Measurements from ENCODE around the gene LRRC53. TPM values are rescaled to one million over a fixed set of nuclear protein-coding genes. Genes with fewer than 3 reads are reported as not detected.

Gene LRRC53
- total and polyA plus RNA-seq, 5 donors from 2014 or later, result not detected

GRCh38 chr1:74429580-74429979 is 82.8 kb downstream of the LRRC53 start:
- H3K27me3 Mint-ChIP-seq, result no peaks in the 10 kb centered on the region
- H3K36me3 ChIP-seq (ENCODE audit: control insufficient read depth, insufficient read depth, low read length), result no peaks in the 10 kb centered on the region
- H3K4me1 ChIP-seq (ENCODE audit: control insufficient read depth, insufficient read depth, low read length, poor library complexity, severe bottlenecking), result no peaks in the 10 kb centered on the region
- H3K27ac ChIP-seq (ENCODE audit: insufficient read depth, low read length, poor library complexity, severe bottlenecking), result no peak overlapping the region
- ATAC-seq (ENCODE audit: low read depth in 2 of 2) (no peak), DNase-seq (no peak)
- H3K36me3 Mint-ChIP-seq, result no peaks in the 10 kb centered on the region
- H3K4me3 ChIP-seq (ENCODE audit: low read depth, low read length), result no peak overlapping the region
- H3K9me3 Mint-ChIP-seq, result peaks cover 0 to 3% (median 0%) of the 10 kb centered on the region in 7 donors
- no peak overlapping the region for H3K4me3 Mint-ChIP-seq
- no peak overlapping the region for H3K27ac Mint-ChIP-seq
- no peaks in the 10 kb centered on the region for H3K4me1 Mint-ChIP-seq
- H3K27me3 ChIP-seq (ENCODE audit: control insufficient read depth, insufficient read depth, low read length), result no peaks in the 10 kb centered on the region
- no peaks in the 10 kb centered on the region for H3K9me3 ChIP-seq (ENCODE audit: control insufficient read depth in 2 of 2, low read length in 2 of 2)

- Histone ChIP-seq H3K4me1 (ENCODE audit: control insufficient read depth, insufficient read depth, low read length, poor library complexity, severe bottlenecking) (no peaks in the 10 kb centered on the region), H3K27ac (ENCODE audit: insufficient read depth, low read length, poor library complexity, severe bottlenecking) (no peak overlapping the region), H3K9me3 (ENCODE audit: control insufficient read depth in 2 of 2, low read length in 2 of 2) (no peaks in the 10 kb centered on the region), H3K27me3 (ENCODE audit: control insufficient read depth, insufficient read depth, low read length) (no peaks in the 10 kb centered on the region), H3K4me3 (ENCODE audit: low read depth, low read length) (no peak overlapping the region), H3K36me3 (ENCODE audit: control insufficient read depth, insufficient read depth, low read length) (no peaks in the 10 kb centered on the region)
- ATAC-seq (ENCODE audit: low read depth in 2 of 2), result no peak
- no peak for DNase-seq
- no peaks in the 10 kb centered on the region for H3K27me3 Mint-ChIP-seq
- peaks cover 0 to 4% (median 0%) of the 10 kb centered on the region in 7 donors for H3K9me3 Mint-ChIP-seq
- no peak overlapping the region for H3K27ac Mint-ChIP-seq
- no peaks in the 10 kb centered on the region for H3K36me3 Mint-ChIP-seq
- H3K4me3 Mint-ChIP-seq, result no peak overlapping the region
- H3K4me1 Mint-ChIP-seq, result no peaks in the 10 kb centered on the region
Observed at GRCh38 chr1:74427681-74428080, 84.7 kb downstream of the LRRC53 start.

- no peaks in the 10 kb centered on the region for H3K36me3 ChIP-seq (ENCODE audit: control insufficient read depth, insufficient read depth, low read length)
- no peak overlapping the region for H3K4me3 Mint-ChIP-seq
- H3K27ac Mint-ChIP-seq, result no peak overlapping the region
- no peaks in the 10 kb centered on the region for H3K27me3 ChIP-seq (ENCODE audit: control insufficient read depth, insufficient read depth, low read length)
- no peaks in the 10 kb centered on the region for H3K27me3 Mint-ChIP-seq
- H3K27ac ChIP-seq (ENCODE audit: insufficient read depth, low read length, poor library complexity, severe bottlenecking), result no peak overlapping the region
- ATAC-seq (ENCODE audit: low read depth in 2 of 2) (no peak), DNase-seq (no peak)
- peaks cover 0 to 4% (median 0%) of the 10 kb centered on the region in 7 donors for H3K9me3 Mint-ChIP-seq
- H3K4me3 ChIP-seq (ENCODE audit: low read depth, low read length), result no peak overlapping the region
- H3K36me3 Mint-ChIP-seq, result no peaks in the 10 kb centered on the region
- no peaks in the 10 kb centered on the region for H3K4me1 ChIP-seq (ENCODE audit: control insufficient read depth, insufficient read depth, low read length, poor library complexity, severe bottlenecking)
- H3K9me3 ChIP-seq (ENCODE audit: control insufficient read depth in 2 of 2, low read length in 2 of 2), result no peaks in the 10 kb centered on the region
- no peaks in the 10 kb centered on the region for H3K4me1 Mint-ChIP-seq
Observed at GRCh38 chr1:74426208-74426937, 86.0 kb downstream of the LRRC53 start.

- Histone ChIP-seq H3K9me3 (ENCODE audit: control insufficient read depth in 2 of 2, low read length in 2 of 2) (no peaks in the 10 kb centered on the region), H3K27me3 (ENCODE audit: control insufficient read depth, insufficient read depth, low read length) (no peaks in the 10 kb centered on the region), H3K4me1 (ENCODE audit: control insufficient read depth, insufficient read depth, low read length, poor library complexity, severe bottlenecking) (no peaks in the 10 kb centered on the region), H3K27ac (ENCODE audit: insufficient read depth, low read length, poor library complexity, severe bottlenecking) (no peak overlapping the region), H3K36me3 (ENCODE audit: control insufficient read depth, insufficient read depth, low read length) (no peaks in the 10 kb centered on the region), H3K4me3 (ENCODE audit: low read depth, low read length) (no peak overlapping the region)
- DNase-seq, result no peak
- Mint-ChIP-seq H3K27ac (no peak overlapping the region), H3K9me3 (peaks cover 0 to 4% (median 0%) of the 10 kb centered on the region in 7 donors), H3K27me3 (no peaks in the 10 kb centered on the region), H3K4me1 (no peaks in the 10 kb centered on the region), H3K36me3 (no peaks in the 10 kb centered on the region), H3K4me3 (no peak overlapping the region)
- ATAC-seq (ENCODE audit: low read depth in 2 of 2), result no peak
Observed at GRCh38 chr1:74425676-74426075, 86.7 kb downstream of the LRRC53 start.

GRCh38 chr1:74423471-74423870 is 88.9 kb downstream of the LRRC53 start:
- Mint-ChIP-seq H3K36me3 (no peaks in the 10 kb centered on the region), H3K9me3 (peaks cover 0 to 4% (median 0%) of the 10 kb centered on the region in 7 donors), H3K27ac (no peak overlapping the region), H3K4me1 (no peaks in the 10 kb centered on the region), H3K4me3 (no peak overlapping the region), H3K27me3 (no peaks in the 10 kb centered on the region)
- Histone ChIP-seq H3K27ac (ENCODE audit: insufficient read depth, low read length, poor library complexity, severe bottlenecking) (no peak overlapping the region), H3K4me1 (ENCODE audit: control insufficient read depth, insufficient read depth, low read length, poor library complexity, severe bottlenecking) (no peaks in the 10 kb centered on the region), H3K4me3 (ENCODE audit: low read depth, low read length) (no peak overlapping the region), H3K9me3 (ENCODE audit: control insufficient read depth in 2 of 2, low read length in 2 of 2) (no peaks in the 10 kb centered on the region), H3K36me3 (ENCODE audit: control insufficient read depth, insufficient read depth, low read length) (no peaks in the 10 kb centered on the region), H3K27me3 (ENCODE audit: control insufficient read depth, insufficient read depth, low read length) (no peaks in the 10 kb centered on the region)
- no peak for DNase-seq
- ATAC-seq (ENCODE audit: low read depth in 2 of 2), result no peak

GRCh38 chr1:74422421-74423292 is 89.8 kb downstream of the LRRC53 start:
- Histone ChIP-seq H3K9me3 (ENCODE audit: control insufficient read depth in 2 of 2, low read length in 2 of 2) (no peaks in the 10 kb centered on the region), H3K27me3 (ENCODE audit: control insufficient read depth, insufficient read depth, low read length) (no peaks in the 10 kb centered on the region), H3K36me3 (ENCODE audit: control insufficient read depth, insufficient read depth, low read length) (no peaks in the 10 kb centered on the region), H3K4me3 (ENCODE audit: low read depth, low read length) (no peak overlapping the region), H3K4me1 (ENCODE audit: control insufficient read depth, insufficient read depth, low read length, poor library complexity, severe bottlenecking) (no peaks in the 10 kb centered on the region), H3K27ac (ENCODE audit: insufficient read depth, low read length, poor library complexity, severe bottlenecking) (no peak overlapping the region)
- H3K27me3 Mint-ChIP-seq, result no peaks in the 10 kb centered on the region
- H3K4me3 Mint-ChIP-seq, result no peak overlapping the region
- peaks cover 0 to 4% (median 0%) of the 10 kb centered on the region in 7 donors for H3K9me3 Mint-ChIP-seq
- ATAC-seq (ENCODE audit: low read depth in 2 of 2) (no peak), DNase-seq (no peak)
- no peaks in the 10 kb centered on the region for H3K36me3 Mint-ChIP-seq
- H3K4me1 Mint-ChIP-seq, result no peaks in the 10 kb centered on the region
- no peak overlapping the region for H3K27ac Mint-ChIP-seq

GRCh38 chr1:74420467-74420866 is 91.9 kb downstream of the LRRC53 start:
- ATAC-seq (ENCODE audit: low read depth in 2 of 2), result no peak
- Histone ChIP-seq H3K27ac (ENCODE audit: insufficient read depth, low read length, poor library complexity, severe bottlenecking) (no peak overlapping the region), H3K4me1 (ENCODE audit: control insufficient read depth, insufficient read depth, low read length, poor library complexity, severe bottlenecking) (no peaks in the 10 kb centered on the region), H3K4me3 (ENCODE audit: low read depth, low read length) (no peak overlapping the region), H3K36me3 (ENCODE audit: control insufficient read depth, insufficient read depth, low read length) (no peaks in the 10 kb centered on the region), H3K9me3 (ENCODE audit: control insufficient read depth in 2 of 2, low read length in 2 of 2) (no peaks in the 10 kb centered on the region), H3K27me3 (ENCODE audit: control insufficient read depth, insufficient read depth, low read length) (no peaks in the 10 kb centered on the region)
- Mint-ChIP-seq H3K4me1 (no peaks in the 10 kb centered on the region), H3K27me3 (no peaks in the 10 kb centered on the region), H3K4me3 (no peak overlapping the region), H3K36me3 (no peaks in the 10 kb centered on the region), H3K9me3 (peaks cover 0 to 3% (median 2%) of the 10 kb centered on the region in 7 donors), H3K27ac (no peak overlapping the region)
- no peak for DNase-seq

Measured in CD4-positive, CD25-positive, alpha-beta regulatory T cell (primary cell).